HUES6 (cell line): ENCODE data around the gene BLM.
"Not testable (repeated sequence)": the region's sequence is repeated elsewhere in the genome, so short reads cannot be mapped to it uniquely, and the experiment has no call there.

ENCODE experiments used
- H3K27ac ChIP-seq: 2 replicates; pipeline ENCODE4 v1.7.0; 2013; ENCODE audit warnings: low read depth, mild to moderate bottlenecking, low read length, inconsistent platforms
- H3K27me3 ChIP-seq: 2 replicates; pipeline ENCODE4 v1.6.1; 2013; ENCODE audit warnings: low read length; ENCODE audit not compliant: control insufficient read depth, insufficient read depth
- H3K36me3 ChIP-seq: 2 replicates; pipeline ENCODE4 v1.6.1; 2013; ENCODE audit warnings: low read length; ENCODE audit not compliant: control insufficient read depth, insufficient read depth
- H3K4me1 ChIP-seq: 2 replicates; pipeline ENCODE4 v1.6.1; 2013; ENCODE audit warnings: low read length; ENCODE audit not compliant: control insufficient read depth, insufficient read depth
- H3K4me3 ChIP-seq: 2 replicates; pipeline ENCODE4 v1.5.1; 2013; ENCODE audit warnings: low read depth, low read length
- H3K9ac ChIP-seq: one replicate; pipeline ENCODE4 v1.6.1; 2013; ENCODE audit warnings: mild to moderate bottlenecking, low read length
- H3K9me3 ChIP-seq: 2 replicates; pipeline ENCODE4 v1.6.1; 2013; ENCODE audit warnings: low read depth, low read length; ENCODE audit not compliant: control insufficient read depth, insufficient read depth

BLM gene

DNA sequence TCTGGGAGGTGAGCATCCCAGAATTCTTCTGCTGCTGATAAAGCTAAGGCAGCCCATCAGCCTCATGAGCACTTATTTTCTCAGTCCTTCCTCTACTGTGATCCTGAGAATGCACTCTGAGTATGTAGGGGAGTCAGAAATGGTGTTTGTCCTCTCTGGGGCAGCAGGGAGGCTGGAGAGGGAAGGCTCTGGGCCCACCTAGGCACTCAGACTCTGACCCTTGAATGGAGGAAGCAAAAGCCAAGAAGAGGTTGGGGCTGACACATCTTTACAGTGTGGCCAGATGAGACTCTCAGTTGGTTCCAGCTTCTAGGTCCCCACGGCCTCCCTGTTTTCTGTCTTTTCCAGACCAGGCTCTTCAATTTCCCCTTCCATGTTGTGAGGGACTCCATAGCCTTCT is 36.1 kb upstream of the BLM start:
- Histone ChIP-seq H3K27me3 (no peaks in the 10 kb centered on the region), H3K36me3 (no peaks in the 10 kb centered on the region), H3K9ac (no peak overlapping the region), H3K4me3 (no peak overlapping the region), H3K9me3 (no peaks in the 10 kb centered on the region), H3K27ac (no peak overlapping the region), H3K4me1 (peaks cover 6% of the 10 kb centered on the region; the same call in 1 of the 2 replicates)

DNA sequence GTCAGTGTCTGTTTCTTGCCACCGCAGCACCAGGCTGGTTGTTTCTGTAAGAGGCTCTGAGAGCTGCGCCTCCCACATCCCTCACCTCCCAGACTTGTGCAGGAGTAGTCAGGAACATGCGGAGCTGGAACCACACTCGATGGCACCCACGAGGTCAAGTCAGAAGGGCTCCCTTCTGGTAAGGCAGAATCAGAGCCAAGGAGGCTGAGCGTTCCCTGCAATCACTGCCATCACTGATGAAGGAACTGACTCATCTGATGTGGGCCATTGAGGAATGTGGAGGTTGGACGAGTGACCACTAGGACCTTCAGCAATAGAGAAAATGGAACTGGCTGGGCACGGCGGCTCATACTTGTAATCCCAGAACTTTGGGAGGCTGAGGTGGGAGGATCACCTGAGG is 35.7 kb upstream of the BLM start:
- H3K36me3 ChIP-seq: no peaks in the 10 kb centered on the region
- peaks cover 6% of the 10 kb centered on the region; the same call in 1 of the 2 replicates for H3K4me1 ChIP-seq
- no peak overlapping the region for H3K27ac ChIP-seq
- no peaks in the 10 kb centered on the region for H3K9me3 ChIP-seq
- no peak overlapping the region for H3K4me3 ChIP-seq
- H3K9ac ChIP-seq: no peak overlapping the region
- no peaks in the 10 kb centered on the region for H3K27me3 ChIP-seq

DNA sequence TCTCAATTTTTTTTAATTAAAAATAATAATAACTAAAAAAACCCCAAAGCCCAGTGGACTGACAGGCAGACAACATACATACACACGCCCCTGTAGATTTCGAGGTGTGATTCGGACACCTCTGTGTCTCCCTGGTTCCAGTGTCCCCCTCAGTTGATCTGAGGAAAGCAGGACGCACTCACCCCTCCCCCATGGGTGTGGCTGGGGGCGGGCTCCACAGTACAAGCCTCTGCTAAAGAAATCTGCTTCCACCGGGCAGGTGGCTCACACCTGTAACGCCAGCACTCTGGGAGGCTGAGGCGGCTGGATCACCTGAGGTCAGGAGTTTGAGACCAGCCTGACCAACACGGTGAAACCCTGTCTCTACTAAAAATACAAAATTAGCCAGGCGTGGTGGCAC is 33.8 kb upstream of the BLM start:
- no peaks in the 10 kb centered on the region for H3K27me3 ChIP-seq
- H3K9ac ChIP-seq: no peak overlapping the region
- H3K9me3 ChIP-seq: no peaks in the 10 kb centered on the region
- H3K36me3 ChIP-seq: no peaks in the 10 kb centered on the region
- peaks cover 6% of the 10 kb centered on the region; the same call in 1 of the 2 replicates for H3K4me1 ChIP-seq
- no peak overlapping the region for H3K4me3 ChIP-seq
- no peak overlapping the region for H3K27ac ChIP-seq

DNA sequence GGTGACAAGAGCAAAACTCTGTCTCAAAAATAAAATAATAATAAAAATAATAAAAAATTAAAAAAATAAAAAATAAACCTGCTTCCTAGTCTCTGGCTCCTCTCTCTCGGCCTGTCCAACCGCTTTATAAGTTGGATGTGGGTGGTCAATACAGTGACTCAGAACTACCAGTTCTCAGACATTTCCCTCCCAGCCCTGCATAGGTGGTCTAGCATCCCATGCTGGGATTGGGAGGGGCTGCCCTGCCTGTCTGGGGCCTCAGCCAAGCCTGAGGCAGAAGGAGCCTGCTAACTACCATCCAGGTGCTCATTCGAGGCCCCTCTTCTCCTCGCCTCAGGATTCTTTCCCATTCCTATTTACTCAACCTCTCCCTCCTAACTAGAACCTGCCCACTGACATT is 33.3 kb upstream of the BLM start:
- no peak overlapping the region for H3K27ac ChIP-seq
- no peak overlapping the region for H3K9ac ChIP-seq
- no peaks in the 10 kb centered on the region for H3K9me3 ChIP-seq
- H3K27me3 ChIP-seq: no peaks in the 10 kb centered on the region
- H3K4me1 ChIP-seq: peaks cover 6% of the 10 kb centered on the region; the same call in 1 of the 2 replicates
- no peak overlapping the region for H3K4me3 ChIP-seq
- H3K36me3 ChIP-seq: no peaks in the 10 kb centered on the region

DNA sequence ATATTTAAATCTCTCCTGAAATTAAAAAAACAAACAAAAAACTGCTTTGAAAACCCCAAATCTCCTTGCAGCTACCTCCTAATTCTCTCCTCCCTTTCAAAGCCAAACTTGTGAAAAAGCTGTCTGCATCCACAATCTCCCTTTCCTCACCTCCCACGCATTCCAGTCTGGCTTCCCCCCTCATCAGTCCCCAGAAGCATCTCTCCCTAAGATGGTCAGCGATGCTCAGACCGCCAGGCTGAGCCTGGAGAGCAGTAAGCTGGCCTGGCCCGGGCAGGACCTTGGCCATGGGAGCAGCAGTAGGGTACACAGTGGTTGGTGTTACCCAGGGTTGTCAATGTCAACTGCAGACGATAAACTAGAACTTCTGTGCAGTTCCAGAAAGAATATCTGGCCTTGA is 32.9 kb upstream of the BLM start:
- H3K4me1 ChIP-seq: peaks cover 6% of the 10 kb centered on the region; the same call in 1 of the 2 replicates
- no peak overlapping the region for H3K4me3 ChIP-seq
- no peaks in the 10 kb centered on the region for H3K36me3 ChIP-seq
- H3K27me3 ChIP-seq: no peaks in the 10 kb centered on the region
- H3K9ac ChIP-seq: no peak overlapping the region
- no peaks in the 10 kb centered on the region for H3K9me3 ChIP-seq
- no peak overlapping the region for H3K27ac ChIP-seq

DNA sequence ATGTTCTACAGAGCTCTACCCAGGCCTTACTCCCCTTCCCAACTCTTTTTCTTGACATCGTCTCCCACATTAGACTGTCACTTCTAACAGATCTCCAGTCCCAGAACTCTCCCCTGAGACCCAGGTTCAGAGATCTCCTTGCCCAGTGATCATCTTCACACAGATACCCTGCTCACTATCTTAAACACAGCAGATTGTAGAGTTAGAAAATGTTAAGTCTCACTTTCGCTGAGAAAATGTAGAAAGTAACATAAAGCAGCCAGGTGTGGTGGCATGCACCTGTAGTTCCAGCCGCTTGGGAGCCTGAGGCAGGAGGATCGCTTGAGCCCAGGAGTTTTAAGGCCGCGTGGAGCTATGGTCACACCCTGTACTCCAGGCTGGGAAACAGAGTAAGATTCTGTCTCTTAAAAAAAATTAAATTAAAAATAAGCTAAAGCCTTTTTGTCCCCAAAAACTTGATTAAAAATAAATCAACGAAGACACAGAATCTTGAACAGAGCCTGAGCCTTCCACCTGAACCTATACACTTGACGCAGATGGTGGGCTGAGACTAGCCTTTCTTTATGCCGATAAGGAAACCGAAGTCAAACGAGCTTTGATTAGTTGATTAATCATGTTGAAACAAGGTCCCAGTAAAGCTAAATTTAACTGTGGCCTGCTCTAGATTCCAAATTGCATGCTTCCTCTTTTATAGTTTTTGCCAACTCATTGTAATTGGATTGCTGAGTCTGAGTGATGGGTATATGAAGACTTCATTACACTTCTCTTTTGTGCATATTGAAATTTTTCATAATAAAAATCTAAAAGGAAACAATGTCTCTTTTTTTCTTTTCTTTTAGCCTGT is 31.3 kb upstream of the BLM start:
- Histone ChIP-seq H3K4me1 (peaks cover 6% of the 10 kb centered on the region; the same call in 1 of the 2 replicates), H3K9me3 (0 out of 2 replicates have a peak, but pooled peaks cover 2% of the 10 kb centered on the region), H3K27me3 (no peaks in the 10 kb centered on the region), H3K9ac (no peak overlapping the region), H3K27ac (no peak overlapping the region), H3K4me3 (no peak overlapping the region), H3K36me3 (no peaks in the 10 kb centered on the region)

DNA sequence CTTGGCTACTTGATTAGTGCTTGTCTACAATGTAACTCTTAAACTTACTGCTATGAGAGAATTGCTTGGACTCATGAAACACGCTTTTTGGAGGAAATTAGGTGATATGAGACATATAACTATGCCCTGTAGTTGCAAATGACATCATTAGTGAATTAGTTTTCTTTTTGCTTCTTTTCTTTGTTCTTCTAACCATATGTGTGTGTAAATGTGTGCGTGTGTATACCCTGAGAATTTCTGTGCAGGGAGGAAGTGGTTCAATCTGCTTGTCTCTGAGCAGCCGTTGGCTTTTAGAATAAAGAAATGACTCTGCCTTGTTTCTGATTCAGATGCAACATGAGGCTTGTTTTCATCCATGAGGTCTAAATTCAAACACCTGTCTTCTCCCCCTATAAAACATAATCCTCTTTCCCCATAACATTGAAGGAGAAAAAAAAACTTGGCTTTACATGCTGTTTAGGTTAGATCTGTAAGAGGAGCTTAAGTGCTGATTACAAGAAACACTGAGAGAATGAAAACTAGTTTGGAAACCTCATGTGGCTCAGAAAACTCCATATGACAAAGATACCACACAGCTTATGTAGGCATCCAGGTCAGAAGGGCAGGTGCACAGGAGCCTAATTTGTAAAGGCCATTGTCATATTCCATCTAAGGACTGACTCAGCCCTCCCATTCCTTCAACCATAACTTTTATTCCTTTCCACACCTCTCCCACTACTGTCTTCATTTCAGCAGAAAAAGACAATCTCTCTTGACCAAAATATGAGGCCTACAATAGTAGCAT is 30.5 kb upstream of the BLM start:
- H3K36me3 ChIP-seq: no peaks in the 10 kb centered on the region
- no peak overlapping the region for H3K9ac ChIP-seq
- H3K4me3 ChIP-seq: no peak overlapping the region
- 0 out of 2 replicates have a peak, but pooled peaks cover 2% of the 10 kb centered on the region for H3K9me3 ChIP-seq
- H3K27ac ChIP-seq: no peak overlapping the region
- peaks cover 6% of the 10 kb centered on the region; the same call in 1 of the 2 replicates for H3K4me1 ChIP-seq
- no peaks in the 10 kb centered on the region for H3K27me3 ChIP-seq

DNA sequence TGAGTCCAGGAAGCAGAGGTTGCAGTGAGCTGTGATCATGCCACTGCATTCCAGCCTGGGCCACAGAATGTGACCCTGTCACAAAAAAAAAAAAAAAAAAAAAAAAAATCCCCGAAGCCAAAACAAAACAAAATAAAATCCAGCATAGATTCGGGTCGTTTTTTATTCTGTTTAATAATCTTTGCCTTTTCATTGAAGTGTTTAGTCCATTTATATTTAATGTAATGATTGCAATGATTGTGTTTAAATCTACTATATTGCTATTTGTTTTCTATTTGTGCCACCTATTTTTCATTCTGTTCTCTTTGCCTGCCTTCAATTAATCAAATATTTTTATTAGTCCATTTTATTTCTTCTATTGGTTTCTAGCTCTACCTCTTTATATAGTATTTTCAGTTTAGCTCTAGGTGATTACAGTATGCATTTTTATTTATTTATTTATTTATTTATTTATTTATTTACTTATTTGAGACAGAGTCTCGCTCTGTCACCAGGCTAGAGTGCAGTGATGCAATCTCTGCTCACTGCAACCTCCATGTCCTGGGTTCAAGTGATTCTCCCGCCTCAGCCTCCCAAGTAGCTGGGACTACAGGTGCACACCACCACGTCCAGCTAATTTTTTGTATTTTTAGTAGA is 27.7 kb upstream of the BLM start:
- not testable (repeated sequence) for H3K36me3 ChIP-seq, H3K9me3 ChIP-seq, H3K27ac ChIP-seq, H3K4me3 ChIP-seq, H3K27me3 ChIP-seq, H3K9ac ChIP-seq, H3K4me1 ChIP-seq

DNA sequence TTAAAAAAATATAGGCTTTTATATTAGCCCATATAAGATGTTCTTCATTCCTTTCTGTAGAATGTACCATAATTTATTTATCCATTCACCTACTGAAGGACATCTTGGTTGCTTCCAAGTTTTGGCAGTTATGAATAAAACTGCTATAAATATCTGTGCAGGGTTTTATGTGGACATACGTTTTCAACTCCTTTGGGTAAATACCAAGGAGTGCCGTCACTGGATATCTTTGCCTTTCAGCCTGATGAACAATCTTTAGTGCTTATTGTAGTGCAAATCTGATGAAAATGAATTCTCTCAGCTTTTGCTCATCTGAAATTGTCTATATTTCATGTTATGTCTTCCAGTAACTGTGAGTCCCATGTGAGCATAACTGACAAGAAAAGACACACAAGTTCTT is 26.6 kb upstream of the BLM start:
- Histone ChIP-seq H3K27me3 (no peaks in the 10 kb centered on the region), H3K9me3 (0 out of 2 replicates have a peak, but pooled peaks cover 2% of the 10 kb centered on the region), H3K4me1 (no peaks in the 10 kb centered on the region), H3K36me3 (no peaks in the 10 kb centered on the region), H3K9ac (no peak overlapping the region), H3K27ac (no peak overlapping the region), H3K4me3 (no peak overlapping the region)

DNA sequence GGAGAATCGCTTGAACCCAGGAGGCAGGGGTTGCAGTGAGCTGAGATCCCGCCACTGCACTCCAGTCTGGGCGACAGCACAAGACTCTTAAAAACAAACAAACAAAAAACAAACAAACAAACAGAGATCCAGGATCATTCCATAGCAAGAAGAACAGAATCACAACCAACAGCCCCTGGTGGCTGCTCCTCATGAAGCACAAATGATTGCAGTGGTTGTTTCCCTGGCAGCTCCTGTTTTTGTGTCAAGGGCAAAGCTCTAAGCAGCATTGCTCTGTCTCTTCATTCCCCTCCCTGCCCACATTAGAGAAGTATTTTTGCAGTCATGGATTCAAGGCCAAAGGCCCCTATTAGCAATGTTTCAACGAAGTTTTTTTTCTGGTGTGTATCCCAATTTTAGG is 25.8 kb upstream of the BLM start:
- Histone ChIP-seq H3K9me3 (0 out of 2 replicates have a peak, but pooled peaks cover 2% of the 10 kb centered on the region), H3K4me1 (no peaks in the 10 kb centered on the region), H3K9ac (no peak overlapping the region), H3K36me3 (no peaks in the 10 kb centered on the region), H3K27ac (no peak overlapping the region), H3K27me3 (no peaks in the 10 kb centered on the region), H3K4me3 (no peak overlapping the region)
